ENCODE results near the gene TMC2. TPM values are rescaled to one million over a fixed set of nuclear protein-coding genes. Genes with fewer than 3 reads are reported as not detected.

Gene TMC2
- total RNA-seq, 6 donors from 2014 or later: 0.22 to 0.57 (median 0.41) TPM; not detected in 2

DNA sequence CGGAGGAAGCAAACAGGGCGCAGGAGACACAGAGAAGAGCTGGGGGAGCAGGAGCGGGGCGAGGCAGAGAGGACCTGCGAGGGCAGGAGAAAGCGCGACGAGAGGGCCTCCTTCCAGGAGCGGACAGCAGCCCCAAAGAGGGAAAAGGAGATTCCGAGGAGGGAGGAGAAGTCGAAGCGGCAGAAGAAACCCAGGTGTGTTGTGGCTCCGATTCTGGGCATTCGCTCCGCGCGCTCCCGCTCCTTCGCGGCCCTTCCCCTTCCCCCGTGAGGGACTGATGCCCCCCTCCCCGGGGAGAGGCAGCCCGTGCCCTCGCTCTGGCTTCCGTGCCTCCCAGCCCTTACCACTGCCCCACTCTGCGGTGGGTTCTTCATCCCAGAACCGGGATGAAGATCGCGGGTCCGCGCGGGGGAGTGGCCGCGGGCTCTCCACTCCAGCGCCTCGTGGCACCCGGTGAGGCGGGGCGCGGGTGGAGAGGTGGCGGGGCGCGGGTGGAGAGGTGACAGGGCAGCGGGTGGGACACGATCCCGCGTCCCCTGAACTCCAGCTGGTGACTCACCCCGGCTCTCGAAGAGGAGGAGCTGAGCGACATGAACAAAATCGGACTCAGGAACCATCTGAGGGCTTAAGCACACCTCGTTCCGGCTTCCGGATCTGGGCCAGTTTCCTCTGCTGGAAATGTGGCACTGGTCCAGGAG, 22.4 kb downstream of the TMC2 start:
- H3K4me3 ChIP-seq: peak overlapping the region in 3 of 4 donors; percentile 2 to 33 (median 30)
- H3K36me3 ChIP-seq: no peaks in the 10 kb centered on the region
- WGBS, 2 donors: 7 to 9% methylated on average over 28 to 29 of the region's 54 CpGs
- DNase-seq (peak in 1 of 2 donors; percentile 80), ATAC-seq (ENCODE audit: low FRiP score in 2 of 2) (no peak)
- TF ChIP-seq, protein P1, sequence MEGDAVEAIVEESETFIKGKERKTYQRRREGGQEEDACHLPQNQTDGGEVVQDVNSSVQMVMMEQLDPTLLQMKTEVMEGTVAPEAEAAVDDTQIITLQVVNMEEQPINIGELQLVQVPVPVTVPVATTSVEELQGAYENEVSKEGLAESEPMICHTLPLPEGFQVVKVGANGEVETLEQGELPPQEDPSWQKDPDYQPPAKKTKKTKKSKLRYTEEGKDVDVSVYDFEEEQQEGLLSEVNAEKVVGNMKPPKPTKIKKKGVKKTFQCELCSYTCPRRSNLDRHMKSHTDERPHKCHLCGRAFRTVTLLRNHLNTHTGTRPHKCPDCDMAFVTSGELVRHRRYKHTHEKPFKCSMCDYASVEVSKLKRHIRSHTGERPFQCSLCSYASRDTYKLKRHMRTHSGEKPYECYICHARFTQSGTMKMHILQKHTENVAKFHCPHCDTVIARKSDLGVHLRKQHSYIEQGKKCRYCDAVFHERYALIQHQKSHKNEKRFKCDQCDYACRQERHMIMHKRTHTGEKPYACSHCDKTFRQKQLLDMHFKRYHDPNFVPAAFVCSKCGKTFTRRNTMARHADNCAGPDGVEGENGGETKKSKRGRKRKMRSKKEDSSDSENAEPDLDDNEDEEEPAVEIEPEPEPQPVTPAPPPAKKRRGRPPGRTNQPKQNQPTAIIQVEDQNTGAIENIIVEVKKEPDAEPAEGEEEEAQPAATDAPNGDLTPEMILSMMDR (IDR thresholded peaks at IDR 0.05): no peak
- TF ChIP-seq POLR2AphosphoS5 (IDR thresholded peaks at IDR 0.05): no peak
- H3K9me3 ChIP-seq: no peaks in the 10 kb centered on the region
- H3K4me1 ChIP-seq: peaks cover 5 to 12% (median 6%) of the 10 kb centered on the region in 4 donors
- no peak overlapping the region for H3K27ac ChIP-seq
- peaks cover 0 to 20% (median 8%) of the 10 kb centered on the region in 4 donors for H3K27me3 ChIP-seq

DNA sequence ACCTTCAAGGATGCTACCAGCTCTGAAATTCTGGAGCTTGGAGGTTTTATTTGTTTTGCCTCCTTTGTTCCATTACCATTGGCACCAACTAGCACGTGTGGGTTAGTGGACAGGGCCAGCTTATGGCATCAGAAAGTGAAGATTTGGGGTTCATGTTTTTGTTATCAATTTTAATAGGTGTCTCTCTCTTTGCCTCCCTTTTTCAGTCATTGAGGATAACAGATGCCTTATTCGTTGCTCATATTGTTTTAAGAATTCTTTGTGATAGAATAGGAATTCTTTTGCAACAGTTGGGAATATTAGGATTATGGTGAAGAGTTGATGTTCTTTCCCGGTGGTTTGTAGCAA, 22.9 kb downstream of the TMC2 start:
- H3K4me3 ChIP-seq: peak overlapping the region in 2 of 4 donors; percentile 30 to 33
- ATAC-seq (ENCODE audit: low FRiP score in 2 of 2): no peak
- WGBS, 2 donors: 32 to 44% methylated on average over 3 of the region's 3 CpGs

DNA sequence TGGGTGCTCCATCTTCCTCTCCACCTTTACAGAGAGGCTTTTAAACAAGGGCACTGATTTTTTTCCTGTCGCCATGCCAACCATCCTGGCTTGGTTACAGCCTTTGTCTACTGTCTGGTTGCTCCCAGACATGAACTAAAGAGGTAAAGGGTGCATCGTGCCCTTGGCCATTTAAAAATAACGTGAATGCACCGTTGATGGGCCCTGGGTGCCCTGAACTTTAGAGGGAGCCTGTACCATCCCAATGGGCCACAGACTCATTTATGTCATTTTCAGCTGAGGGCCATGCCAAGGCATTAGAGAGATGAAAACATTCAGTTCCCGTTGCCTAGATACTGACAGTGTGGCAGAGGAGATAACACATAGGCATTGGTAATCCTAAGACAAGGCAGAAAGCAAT, 23.3 kb downstream of the TMC2 start:
- ATAC-seq (ENCODE audit: low FRiP score in 2 of 2): no peak
- DNase-seq: no peak
- 71 to 76% methylated on average over 5 of the region's 5 CpGs for WGBS, 2 donors
- no peaks in the 10 kb centered on the region for H3K9me3 ChIP-seq
- no peaks in the 10 kb centered on the region for H3K36me3 ChIP-seq
- H3K27me3 ChIP-seq: peaks cover 0 to 20% (median 8%) of the 10 kb centered on the region in 4 donors
- TF ChIP-seq, protein P1 (IDR thresholded peaks at IDR 0.05): no peak
- TF ChIP-seq POLR2A (IDR thresholded peaks at IDR 0.05) (no peak), EP300 (IDR thresholded peaks at IDR 0.05) (no peak)
- no peak overlapping the region for H3K27ac ChIP-seq
- peaks cover 5 to 12% (median 6%) of the 10 kb centered on the region in 4 donors for H3K4me1 ChIP-seq
- H3K4me3 ChIP-seq: no peak overlapping the region

More for the DNA sequence above, 22.9 kb downstream of the TMC2 start:
- peaks cover 5 to 12% (median 6%) of the 10 kb centered on the region in 4 donors for H3K4me1 ChIP-seq
- DNase-seq: no peak
- no peaks in the 10 kb centered on the region for H3K36me3 ChIP-seq
- H3K9me3 ChIP-seq: no peaks in the 10 kb centered on the region
- H3K27me3 ChIP-seq: peaks cover 0 to 20% (median 8%) of the 10 kb centered on the region in 4 donors
- TF ChIP-seq EP300 (IDR thresholded peaks at IDR 0.05): no peak
- no peak for TF ChIP-seq POLR2AphosphoS5 (IDR thresholded peaks at IDR 0.05)
- TF ChIP-seq, protein P1 (IDR thresholded peaks at IDR 0.05): no peak
- TF ChIP-seq POLR2A (IDR thresholded peaks at IDR 0.05): no peak
- no peak overlapping the region for H3K27ac ChIP-seq

DNA sequence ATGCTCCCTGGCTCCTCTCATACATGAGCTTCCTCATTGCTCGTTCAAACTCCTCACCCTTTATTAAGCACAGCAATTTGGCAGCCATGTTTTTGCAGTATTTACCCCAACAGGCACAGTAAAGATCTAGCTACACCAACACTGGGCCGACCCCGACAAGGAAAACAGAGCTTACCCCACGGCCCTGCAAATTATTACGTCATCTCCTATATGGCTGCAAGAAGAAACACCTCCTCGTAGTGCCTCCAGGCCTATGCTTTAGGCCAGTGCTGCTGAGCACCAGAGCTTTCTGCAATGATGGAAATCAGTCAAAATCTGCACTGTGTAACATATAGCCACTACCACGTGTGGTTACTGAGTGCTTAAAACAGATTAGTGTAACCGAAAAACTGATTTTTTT, 26.7 kb downstream of the TMC2 start:
- Histone ChIP-seq H3K9me3 (no peaks in the 10 kb centered on the region), H3K27me3 (peaks cover 0 to 17% (median 7%) of the 10 kb centered on the region in 4 donors), H3K4me3 (no peak overlapping the region), H3K36me3 (no peaks in the 10 kb centered on the region), H3K27ac (no peak overlapping the region), H3K4me1 (peaks cover 5 to 12% (median 7%) of the 10 kb centered on the region in 4 donors)
- ATAC-seq (ENCODE audit: low FRiP score in 2 of 2) (no peak), DNase-seq (no peak)
- WGBS, 2 donors: 70 to 73% methylated on average over 8 of the region's 8 CpGs
- no peak for TF ChIP-seq POLR2AphosphoS5 (IDR thresholded peaks at IDR 0.05)
- TF ChIP-seq, protein P1 (IDR thresholded peaks at IDR 0.05): no peak
- TF ChIP-seq EP300 (IDR thresholded peaks at IDR 0.05): no peak
- no peak for TF ChIP-seq POLR2A (IDR thresholded peaks at IDR 0.05)

DNA sequence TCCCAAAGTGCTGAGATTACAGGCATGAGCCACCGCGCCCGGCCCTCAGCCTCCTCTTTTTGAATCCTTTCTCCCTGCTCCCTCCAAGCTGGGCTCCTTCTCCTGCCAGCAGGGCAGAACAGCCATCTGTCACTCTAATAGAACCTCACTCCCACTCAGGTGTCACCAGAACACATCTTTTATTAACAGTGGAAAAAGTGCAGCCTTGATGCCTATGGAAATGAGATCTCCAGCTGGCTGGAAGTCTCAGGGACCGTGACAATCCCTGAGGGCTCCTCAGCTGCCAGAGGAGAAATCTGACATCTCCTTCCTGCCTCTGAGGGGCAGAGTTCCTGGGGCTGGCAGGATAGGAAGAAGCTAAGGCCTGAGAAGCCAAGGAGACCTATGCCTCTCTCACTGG, 28.0 kb downstream of the TMC2 start:
- Histone ChIP-seq H3K27me3 (peaks cover 0 to 6% (median 2%) of the 10 kb centered on the region in 4 donors), H3K27ac (no peak overlapping the region), H3K4me1 (peaks cover 0 to 8% (median 0%) of the 10 kb centered on the region in 4 donors), H3K36me3 (no peaks in the 10 kb centered on the region), H3K4me3 (no peak overlapping the region), H3K9me3 (no peaks in the 10 kb centered on the region)
- peak in 1 of 2 donors; percentile 18 for DNase-seq
- no peak for ATAC-seq (ENCODE audit: low FRiP score in 2 of 2)
- 72 to 83% methylated on average over 4 of the region's 4 CpGs for WGBS, 2 donors
- TF ChIP-seq, protein P1 (IDR thresholded peaks at IDR 0.05): no peak
- no peak for TF ChIP-seq POLR2AphosphoS5 (IDR thresholded peaks at IDR 0.05)

All from upper lobe of left lung (tissue), 6 donors.